Measurements from ENCODE around the gene PRRC2A.

The PRRC2A gene

GRCh38 chr6:31665501-31666336 lies 45.2 kb downstream of the PRRC2A start, which contains the start of gene CSNK2B:
Gene CSNK2B, plus strand, starts transcription at chr6:31666080. Its CDS starts 752 bp downstream, at chr6:31666832.
- peak within 1 kb of the TSS; percentile 88 to 97 (median 96) for H3K9ac ChIP-seq (ENCODE audit: low read length in 5 of 5)

GRCh38 chr6:31666337-31666965 lies 45.9 kb downstream of the PRRC2A start:
- Histone ChIP-seq H3K4me1 (ENCODE audit: control insufficient read depth in 5 of 5, insufficient read depth in 5 of 5, low read length in 5 of 5) (peaks cover 9 to 47% (median 34%) of the 10 kb centered on the region in 5 donors), H3K36me3 (ENCODE audit: control insufficient read depth in 5 of 5, insufficient read depth in 5 of 5, low read length in 5 of 5) (peaks cover 4 to 57% (median 51%) of the 10 kb centered on the region in 5 donors), H3K4me3 (ENCODE audit: low read depth in 1 of 5, low read length in 5 of 5) (peak overlapping the region; percentile 90 to 96 (median 92)), H3K27ac (ENCODE audit: low read depth, low read length) (peak overlapping the region; percentile 97), H3K9ac (ENCODE audit: low read length in 5 of 5) (peak overlapping the region; percentile 88 to 97 (median 96)), H3K9me3 (ENCODE audit: control insufficient read depth in 5 of 5, low read length in 5 of 5) (no peaks in the 10 kb centered on the region), H3K27me3 (ENCODE audit: control insufficient read depth in 5 of 5, insufficient read depth in 4 of 5, low read length in 5 of 5) (no peaks in the 10 kb centered on the region)

More at GRCh38 chr6:31665501-31666336, 45.2 kb downstream of the PRRC2A start, which contains the start of gene CSNK2B:
- no peaks in the 10 kb centered on the region for H3K27me3 ChIP-seq (ENCODE audit: control insufficient read depth in 5 of 5, insufficient read depth in 4 of 5, low read length in 5 of 5)
- H3K27ac ChIP-seq (ENCODE audit: low read depth, low read length): peak within 1 kb of the TSS; percentile 97
- peaks cover 4 to 49% (median 43%) of the 10 kb centered on the region in 5 donors for H3K36me3 ChIP-seq (ENCODE audit: control insufficient read depth in 5 of 5, insufficient read depth in 5 of 5, low read length in 5 of 5)
- H3K4me1 ChIP-seq (ENCODE audit: control insufficient read depth in 5 of 5, insufficient read depth in 5 of 5, low read length in 5 of 5): peaks cover 12 to 54% (median 39%) of the 10 kb centered on the region in 5 donors
- peak within 1 kb of the TSS; percentile 90 to 98 (median 92) for H3K4me3 ChIP-seq (ENCODE audit: low read depth in 1 of 5, low read length in 5 of 5)
- no peaks in the 10 kb centered on the region for H3K9me3 ChIP-seq (ENCODE audit: control insufficient read depth in 5 of 5, low read length in 5 of 5)

GRCh38 chr6:31669676-31670075 lies 49.2 kb downstream of the PRRC2A start, which contains the start of gene LY6G5B:
Gene LY6G5B, plus strand, starts transcription at chr6:31669976. Its CDS starts 975 bp downstream, at chr6:31670951.
- Histone ChIP-seq H3K9me3 (ENCODE audit: control insufficient read depth in 5 of 5, low read length in 5 of 5) (no peaks in the 10 kb centered on the region), H3K27me3 (ENCODE audit: control insufficient read depth in 5 of 5, insufficient read depth in 4 of 5, low read length in 5 of 5) (no peaks in the 10 kb centered on the region), H3K9ac (ENCODE audit: low read length in 5 of 5) (no peak within 1 kb of the TSS), H3K4me3 (ENCODE audit: low read depth in 1 of 5, low read length in 5 of 5) (no peak within 1 kb of the TSS), H3K4me1 (ENCODE audit: control insufficient read depth in 5 of 5, insufficient read depth in 5 of 5, low read length in 5 of 5) (peaks cover 9 to 24% (median 12%) of the 10 kb centered on the region in 5 donors), H3K27ac (ENCODE audit: low read depth, low read length) (no peak within 1 kb of the TSS), H3K36me3 (ENCODE audit: control insufficient read depth in 5 of 5, insufficient read depth in 5 of 5, low read length in 5 of 5) (peaks cover 6 to 66% (median 61%) of the 10 kb centered on the region in 5 donors)

- H3K4me1 ChIP-seq (ENCODE audit: control insufficient read depth in 5 of 5, insufficient read depth in 5 of 5, low read length in 5 of 5): peaks cover 0 to 14% (median 14%) of the 10 kb centered on the region in 5 donors
- H3K9ac ChIP-seq (ENCODE audit: low read length in 5 of 5): no peak overlapping the region
- H3K36me3 ChIP-seq (ENCODE audit: control insufficient read depth in 5 of 5, insufficient read depth in 5 of 5, low read length in 5 of 5): peaks cover 2 to 30% (median 23%) of the 10 kb centered on the region in 5 donors
- H3K27me3 ChIP-seq (ENCODE audit: control insufficient read depth in 5 of 5, insufficient read depth in 4 of 5, low read length in 5 of 5): no peaks in the 10 kb centered on the region
- no peak overlapping the region for H3K4me3 ChIP-seq (ENCODE audit: low read depth in 1 of 5, low read length in 5 of 5)
- H3K9me3 ChIP-seq (ENCODE audit: control insufficient read depth in 5 of 5, low read length in 5 of 5): no peaks in the 10 kb centered on the region
- no peak overlapping the region for H3K27ac ChIP-seq (ENCODE audit: low read depth, low read length)
Observed at GRCh38 chr6:31676322-31676903, 55.9 kb downstream of the PRRC2A start.

GRCh38 chr6:31676904-31677303 lies 56.4 kb downstream of the PRRC2A start:
- no peak overlapping the region for H3K9ac ChIP-seq (ENCODE audit: low read length in 5 of 5)
- H3K4me3 ChIP-seq (ENCODE audit: low read depth in 1 of 5, low read length in 5 of 5): no peak overlapping the region
- H3K27ac ChIP-seq (ENCODE audit: low read depth, low read length): no peak overlapping the region
- H3K27me3 ChIP-seq (ENCODE audit: control insufficient read depth in 5 of 5, insufficient read depth in 4 of 5, low read length in 5 of 5): no peaks in the 10 kb centered on the region
- peaks cover 0 to 19% (median 17%) of the 10 kb centered on the region in 5 donors for H3K4me1 ChIP-seq (ENCODE audit: control insufficient read depth in 5 of 5, insufficient read depth in 5 of 5, low read length in 5 of 5)
- H3K9me3 ChIP-seq (ENCODE audit: control insufficient read depth in 5 of 5, low read length in 5 of 5): no peaks in the 10 kb centered on the region
- peaks cover 0 to 25% (median 18%) of the 10 kb centered on the region in 5 donors for H3K36me3 ChIP-seq (ENCODE audit: control insufficient read depth in 5 of 5, insufficient read depth in 5 of 5, low read length in 5 of 5)

- Histone ChIP-seq H3K27ac (ENCODE audit: low read depth, low read length) (no peak overlapping the region), H3K4me3 (ENCODE audit: low read depth in 1 of 5, low read length in 5 of 5) (no peak overlapping the region), H3K4me1 (ENCODE audit: control insufficient read depth in 5 of 5, insufficient read depth in 5 of 5, low read length in 5 of 5) (peaks cover 0 to 19% (median 17%) of the 10 kb centered on the region in 5 donors), H3K9me3 (ENCODE audit: control insufficient read depth in 5 of 5, low read length in 5 of 5) (no peaks in the 10 kb centered on the region), H3K27me3 (ENCODE audit: control insufficient read depth in 5 of 5, insufficient read depth in 4 of 5, low read length in 5 of 5) (no peaks in the 10 kb centered on the region), H3K9ac (ENCODE audit: low read length in 5 of 5) (no peak overlapping the region), H3K36me3 (ENCODE audit: control insufficient read depth in 5 of 5, insufficient read depth in 5 of 5, low read length in 5 of 5) (peaks cover 0 to 15% (median 9%) of the 10 kb centered on the region in 5 donors)
Observed at GRCh38 chr6:31677955-31678354, 57.4 kb downstream of the PRRC2A start.

GRCh38 chr6:31680226-31681134 lies 60.0 kb downstream of the PRRC2A start, which contains the start of gene LY6G5C:
Gene LY6G5C, minus strand, starts transcription at chr6:31681067. Its CDS starts 694 bp downstream, at chr6:31680373.
- H3K4me1 ChIP-seq (ENCODE audit: control insufficient read depth in 5 of 5, insufficient read depth in 5 of 5, low read length in 5 of 5): peaks cover 0 to 23% (median 20%) of the 10 kb centered on the region in 5 donors
- peak within 1 kb of the TSS; percentile 49 for H3K27ac ChIP-seq (ENCODE audit: low read depth, low read length)
- no peaks in the 10 kb centered on the region for H3K9me3 ChIP-seq (ENCODE audit: control insufficient read depth in 5 of 5, low read length in 5 of 5)
- peaks cover 0 to 8% (median 6%) of the 10 kb centered on the region in 5 donors for H3K36me3 ChIP-seq (ENCODE audit: control insufficient read depth in 5 of 5, insufficient read depth in 5 of 5, low read length in 5 of 5)
- no peaks in the 10 kb centered on the region for H3K27me3 ChIP-seq (ENCODE audit: control insufficient read depth in 5 of 5, insufficient read depth in 4 of 5, low read length in 5 of 5)
- peak within 1 kb of the TSS; percentile 65 to 74 (median 69) for H3K4me3 ChIP-seq (ENCODE audit: low read depth in 1 of 5, low read length in 5 of 5)
- peak within 1 kb of the TSS in 4 of 5 donors; percentile 45 to 80 (median 68) for H3K9ac ChIP-seq (ENCODE audit: low read length in 5 of 5)

- Histone ChIP-seq H3K9ac (ENCODE audit: low read length in 5 of 5) (peak overlapping the region in 4 of 5 donors; percentile 45 to 80 (median 68)), H3K27me3 (ENCODE audit: control insufficient read depth in 5 of 5, insufficient read depth in 4 of 5, low read length in 5 of 5) (no peaks in the 10 kb centered on the region), H3K27ac (ENCODE audit: low read depth, low read length) (peak overlapping the region; percentile 49), H3K4me1 (ENCODE audit: control insufficient read depth in 5 of 5, insufficient read depth in 5 of 5, low read length in 5 of 5) (peaks cover 0 to 23% (median 20%) of the 10 kb centered on the region in 5 donors), H3K36me3 (ENCODE audit: control insufficient read depth in 5 of 5, insufficient read depth in 5 of 5, low read length in 5 of 5) (peaks cover 0 to 14% (median 11%) of the 10 kb centered on the region in 5 donors), H3K9me3 (ENCODE audit: control insufficient read depth in 5 of 5, low read length in 5 of 5) (no peaks in the 10 kb centered on the region), H3K4me3 (ENCODE audit: low read depth in 1 of 5, low read length in 5 of 5) (peak overlapping the region; percentile 65 to 74 (median 69))
Observed at GRCh38 chr6:31681135-31681671, 60.7 kb downstream of the PRRC2A start.

Data from subcutaneous abdominal adipose tissue (tissue), 5 donors.